ENCODE results near the gene PTGIR. TPM values are rescaled to one million over a fixed set of nuclear protein-coding genes. Genes with fewer than 3 reads are reported as not detected.

PTGIR gene
- total RNA-seq, 4 donors from 2014 or later: 0.51 to 3.6 (median 2.1) TPM

DNA sequence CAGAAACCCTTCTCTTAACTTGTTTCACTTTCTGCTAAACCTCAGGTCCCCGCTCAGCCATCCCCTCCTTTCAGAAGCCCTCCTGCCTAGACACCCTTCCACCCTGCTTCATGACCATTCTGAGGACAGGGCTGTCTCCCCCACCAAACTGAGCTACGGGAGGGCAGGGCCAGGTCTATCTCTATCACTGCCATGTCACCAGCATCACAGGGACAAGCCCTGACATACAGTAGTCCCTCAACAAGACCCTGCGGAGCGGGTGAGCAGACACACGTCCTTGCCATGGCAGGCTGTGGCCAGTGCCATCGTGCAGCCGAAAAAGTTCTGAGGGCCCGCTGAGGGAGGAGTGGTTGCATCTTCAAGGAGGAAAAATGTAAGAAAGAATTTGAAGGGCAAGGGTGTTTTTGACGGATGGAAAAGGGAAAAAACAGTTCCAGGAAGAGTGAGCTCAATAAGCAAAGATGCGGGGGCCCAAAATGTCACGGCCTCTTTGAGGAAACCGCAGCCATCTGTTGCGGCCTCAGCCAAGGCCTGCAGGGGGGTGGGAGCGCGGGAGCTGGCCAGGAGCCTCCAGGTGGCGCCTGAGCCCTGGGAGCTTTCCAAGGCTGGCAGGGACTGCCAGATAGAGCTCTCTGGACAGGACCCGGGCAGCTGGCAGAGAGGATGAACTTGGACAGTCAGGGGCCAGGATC is 8.1 kb downstream of the PTGIR start:
- TF ChIP-seq, protein P1, sequence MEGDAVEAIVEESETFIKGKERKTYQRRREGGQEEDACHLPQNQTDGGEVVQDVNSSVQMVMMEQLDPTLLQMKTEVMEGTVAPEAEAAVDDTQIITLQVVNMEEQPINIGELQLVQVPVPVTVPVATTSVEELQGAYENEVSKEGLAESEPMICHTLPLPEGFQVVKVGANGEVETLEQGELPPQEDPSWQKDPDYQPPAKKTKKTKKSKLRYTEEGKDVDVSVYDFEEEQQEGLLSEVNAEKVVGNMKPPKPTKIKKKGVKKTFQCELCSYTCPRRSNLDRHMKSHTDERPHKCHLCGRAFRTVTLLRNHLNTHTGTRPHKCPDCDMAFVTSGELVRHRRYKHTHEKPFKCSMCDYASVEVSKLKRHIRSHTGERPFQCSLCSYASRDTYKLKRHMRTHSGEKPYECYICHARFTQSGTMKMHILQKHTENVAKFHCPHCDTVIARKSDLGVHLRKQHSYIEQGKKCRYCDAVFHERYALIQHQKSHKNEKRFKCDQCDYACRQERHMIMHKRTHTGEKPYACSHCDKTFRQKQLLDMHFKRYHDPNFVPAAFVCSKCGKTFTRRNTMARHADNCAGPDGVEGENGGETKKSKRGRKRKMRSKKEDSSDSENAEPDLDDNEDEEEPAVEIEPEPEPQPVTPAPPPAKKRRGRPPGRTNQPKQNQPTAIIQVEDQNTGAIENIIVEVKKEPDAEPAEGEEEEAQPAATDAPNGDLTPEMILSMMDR (IDR thresholded peaks at IDR 0.05): no peak
- TF ChIP-seq POLR2A (IDR thresholded peaks at IDR 0.05): no peak
- no peak overlapping the region for H3K4me3 ChIP-seq (ENCODE audit: low read depth, poor library complexity, severe bottlenecking)
- DNase-seq (ENCODE audit: low spot score in 2 of 2): no peak
- intact Hi-C loops (cut with DNase I; ENCODE audit: low total_unique reads): loop anchor here (10.0 kb wide), 1 partner anchor 48 kb away; the partner anchor contains the start of gene DACT3
- 23 to 24% methylated on average over 17 of the region's 17 CpGs for WGBS, 2 donors

GRCh38 chr19:46615966-46616365 is 8.9 kb downstream of the PTGIR start:
- intact Hi-C loops (cut with DNase I; ENCODE audit: low total_unique reads): loop anchor here (10.0 kb wide), 1 partner anchor 49 kb away; the partner anchor contains the start of gene DACT3
- no peak for TF ChIP-seq POLR2A (IDR thresholded peaks at IDR 0.05)
- TF ChIP-seq, protein P1 (IDR thresholded peaks at IDR 0.05): no peak
- 79 to 88% methylated on average over 10 of the region's 10 CpGs for WGBS, 2 donors
- no peak for DNase-seq (ENCODE audit: low spot score in 2 of 2)
- no peak overlapping the region for H3K4me3 ChIP-seq (ENCODE audit: low read depth, poor library complexity, severe bottlenecking)

DNA sequence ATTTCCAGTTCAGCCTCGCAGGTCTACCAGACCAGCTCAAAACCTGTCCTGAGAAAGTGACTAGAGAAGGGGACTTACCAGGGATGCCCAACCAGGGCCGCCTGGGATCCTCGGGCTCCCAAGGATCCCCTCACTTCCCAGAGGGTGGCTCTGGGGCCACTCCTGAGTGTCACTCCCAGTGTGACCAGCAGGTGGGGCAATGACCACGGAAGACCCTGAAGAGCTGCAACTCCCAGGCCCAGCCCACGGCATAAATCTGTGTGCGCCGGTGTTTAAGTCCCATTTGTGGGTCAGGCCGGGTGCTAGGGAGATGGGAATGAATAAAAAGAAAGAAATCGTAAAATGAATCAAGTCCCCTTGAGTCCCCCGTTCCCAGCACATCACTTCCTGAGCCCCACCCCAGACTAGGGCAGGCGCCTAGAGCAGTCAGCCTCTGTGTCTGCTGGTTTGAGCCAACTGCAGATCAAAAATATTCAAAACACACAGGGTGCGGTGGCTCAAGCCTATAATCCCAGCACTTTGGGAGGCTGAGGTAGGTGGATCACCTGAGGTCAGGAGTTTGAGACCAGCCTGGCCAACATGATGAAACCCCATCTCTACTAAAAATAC is 10.7 kb downstream of the PTGIR start:
- DNase-seq (ENCODE audit: low spot score in 2 of 2): peak; percentile 73 to 96
- intact Hi-C loops (cut with DNase I; ENCODE audit: low total_unique reads): loop anchor here (10.0 kb wide), 1 partner anchor 51 kb away; the partner anchor contains the start of gene DACT3

GRCh38 chr19:46613525-46613924 is 11.4 kb downstream of the PTGIR start:
- WGBS, 2 donors: 80 to 85% methylated on average over 22 of the region's 22 CpGs
- no peak for TF ChIP-seq POLR2A (IDR thresholded peaks at IDR 0.05)
- TF ChIP-seq, protein P1 (IDR thresholded peaks at IDR 0.05): no peak
- H3K4me3 ChIP-seq (ENCODE audit: low read depth, poor library complexity, severe bottlenecking): no peak overlapping the region
- DNase-seq (ENCODE audit: low spot score in 2 of 2): no peak
- intact Hi-C loops (cut with DNase I; ENCODE audit: low total_unique reads): loop anchor here (10.0 kb wide), 1 partner anchor 51 kb away; the partner anchor contains the start of gene DACT3

More for the DNA sequence above, 10.7 kb downstream of the PTGIR start:
- 6% methylated on average over 12 of the region's 12 CpGs for WGBS, 2 donors
- TF ChIP-seq, protein P1 (IDR thresholded peaks at IDR 0.05): peak in 2 of 3 donors; percentile 11 to 81
- no peak for TF ChIP-seq POLR2A (IDR thresholded peaks at IDR 0.05)
- H3K4me3 ChIP-seq (ENCODE audit: low read depth, poor library complexity, severe bottlenecking): no peak overlapping the region

DNA sequence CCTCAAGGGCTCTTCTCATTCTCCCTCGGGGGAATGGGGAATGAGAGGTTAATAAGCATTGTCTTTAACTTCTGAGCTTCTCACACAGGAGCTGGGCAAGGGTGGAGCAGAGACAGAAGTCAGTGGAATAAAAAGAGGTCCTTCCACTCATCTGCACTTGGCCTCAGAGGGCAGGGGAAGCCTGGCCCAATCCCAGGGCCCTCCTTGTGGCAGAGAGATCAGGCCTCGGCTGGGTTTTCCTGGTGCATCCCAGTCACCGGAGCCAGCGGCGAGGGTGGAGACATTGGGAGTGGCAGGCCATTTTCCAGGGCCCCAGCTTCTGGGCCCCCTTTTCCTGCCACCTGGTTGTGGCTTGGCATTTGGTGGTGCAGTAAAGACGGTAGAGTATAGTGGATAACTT is 13.1 kb downstream of the PTGIR start:
- no peak overlapping the region for H3K4me3 ChIP-seq (ENCODE audit: low read depth, poor library complexity, severe bottlenecking)
- WGBS, 2 donors: 41 to 51% methylated on average over 6 of the region's 6 CpGs
- no peak for DNase-seq (ENCODE audit: low spot score in 2 of 2)
- TF ChIP-seq, protein P1 (IDR thresholded peaks at IDR 0.05): no peak
- TF ChIP-seq POLR2A (IDR thresholded peaks at IDR 0.05): no peak
- intact Hi-C loops (cut with DNase I; ENCODE audit: low total_unique reads): loop anchor here (10.0 kb wide), 1 partner anchor 53 kb away; the partner anchor contains the start of gene DACT3

Data from lower leg skin (tissue), 4 donors.